ENCODE results near the gene CHAF1A.

The CHAF1A gene

GRCh38 chr19:4369109-4369887 lies 33.1 kb upstream of the CHAF1A start:
- Histone ChIP-seq H3K36me3 (peaks cover 21 to 28% (median 28%) of the 10 kb centered on the region in 3 donors), H3K27me3 (no peaks in the 10 kb centered on the region), H3K9me3 (no peaks in the 10 kb centered on the region), H3K4me3 (peak overlapping the region in 1 of 2 donors; percentile 8), H3K4me1 (peaks cover 13 to 70% (median 63%) of the 10 kb centered on the region in 4 donors), H3K27ac (no peak overlapping the region)
- no peak for TF ChIP-seq CTCF (IDR thresholded peaks at IDR 0.05)
- intact Hi-C loops (cut with DNase I; ENCODE audit: low total_unique reads), result no loop called here
- DNase-seq, result peak in 1 of 2 donors; percentile 69

- intact Hi-C loops (cut with DNase I; ENCODE audit: low total_unique reads), result no loop called here
- no peak overlapping the region for H3K4me3 ChIP-seq
- H3K4me1 ChIP-seq, result peaks cover 18 to 76% (median 69%) of the 10 kb centered on the region in 4 donors
Measured at GRCh38 chr19:4369888-4370260, 32.6 kb upstream of the CHAF1A start.

GRCh38 chr19:4370418-4371041 lies 31.9 kb upstream of the CHAF1A start:
- intact Hi-C loops (cut with DNase I; ENCODE audit: low total_unique reads), result no loop called here
- H3K9me3 ChIP-seq, result no peaks in the 10 kb centered on the region
- no peaks in the 10 kb centered on the region for H3K27me3 ChIP-seq
- H3K4me3 ChIP-seq, result no peak overlapping the region
- peak in 1 of 2 donors; percentile 64 for DNase-seq
- H3K4me1 ChIP-seq, result peaks cover 23 to 82% (median 76%) of the 10 kb centered on the region in 4 donors
- TF ChIP-seq CTCF (IDR thresholded peaks at IDR 0.05), result no peak
- peak overlapping the region; percentile 4 to 97 for H3K27ac ChIP-seq
- peaks cover 11 to 17% (median 16%) of the 10 kb centered on the region in 3 donors for H3K36me3 ChIP-seq

More at GRCh38 chr19:4369888-4370260, 32.6 kb upstream of the CHAF1A start:
- H3K27me3 ChIP-seq, result no peaks in the 10 kb centered on the region
- no peak for TF ChIP-seq CTCF (IDR thresholded peaks at IDR 0.05)
- peak in 1 of 2 donors; percentile 68 for DNase-seq
- no peaks in the 10 kb centered on the region for H3K9me3 ChIP-seq
- H3K36me3 ChIP-seq, result peaks cover 18 to 24% (median 22%) of the 10 kb centered on the region in 3 donors
- no peak overlapping the region for H3K27ac ChIP-seq

- DNase-seq, result peak in 1 of 2 donors; percentile 60
- intact Hi-C loops (cut with DNase I; ENCODE audit: low total_unique reads), result no loop called here
- Histone ChIP-seq H3K4me1 (peaks cover 23 to 92% (median 85%) of the 10 kb centered on the region in 4 donors), H3K27ac (peak overlapping the region; percentile 84 to 97), H3K9me3 (no peaks in the 10 kb centered on the region), H3K36me3 (peaks cover 2 to 7% (median 6%) of the 10 kb centered on the region in 3 donors), H3K27me3 (no peaks in the 10 kb centered on the region), H3K4me3 (no peak overlapping the region)
- TF ChIP-seq CTCF (IDR thresholded peaks at IDR 0.05), result no peak
Measured at GRCh38 chr19:4371247-4372164, 30.9 kb upstream of the CHAF1A start.
